ENCODE data around the gene ANXA6. TPM values are rescaled to one million over a fixed set of nuclear protein-coding genes. Genes with fewer than 3 reads are reported as not detected.
A peak's percentile ranks its signal among the peaks of the same experiment; 100 is the strongest.

The ANXA6 gene
- total and polyA plus RNA-seq, 10 of the 15 experiments (the other 5 are each of a cell fraction or from before 2014, with no cell fraction given), result 44.0 to 571 (median 465) TPM

- no peak for TF ChIP-seq SIN3A (IDR thresholded peaks at IDR 0.05; ENCODE audit: low read depth, low read length)
- no peak for TF ChIP-seq PRDM15 (CRISPR knock-in tag; IDR thresholded peaks at IDR 0.05)
- TF ChIP-seq EED (IDR thresholded peaks at IDR 0.05; ENCODE audit: low read depth), result peak; percentile 63; the same call in 1 of the 2 replicates
- TF ChIP-seq RFX5 (IDR thresholded peaks at IDR 0.05; ENCODE audit: low read depth, low read length), result 0 out of 2 replicates have a peak, but pooled peaks have one; percentile 13
- TF ChIP-seq RELA (IDR thresholded peaks at IDR 0.05; ENCODE audit: borderline replicate concordance, partially characterized antibody), result peak; percentile 51
- no peak for TF ChIP-seq JUNB (IDR thresholded peaks at IDR 0.05)
- TF ChIP-seq, protein P1, sequence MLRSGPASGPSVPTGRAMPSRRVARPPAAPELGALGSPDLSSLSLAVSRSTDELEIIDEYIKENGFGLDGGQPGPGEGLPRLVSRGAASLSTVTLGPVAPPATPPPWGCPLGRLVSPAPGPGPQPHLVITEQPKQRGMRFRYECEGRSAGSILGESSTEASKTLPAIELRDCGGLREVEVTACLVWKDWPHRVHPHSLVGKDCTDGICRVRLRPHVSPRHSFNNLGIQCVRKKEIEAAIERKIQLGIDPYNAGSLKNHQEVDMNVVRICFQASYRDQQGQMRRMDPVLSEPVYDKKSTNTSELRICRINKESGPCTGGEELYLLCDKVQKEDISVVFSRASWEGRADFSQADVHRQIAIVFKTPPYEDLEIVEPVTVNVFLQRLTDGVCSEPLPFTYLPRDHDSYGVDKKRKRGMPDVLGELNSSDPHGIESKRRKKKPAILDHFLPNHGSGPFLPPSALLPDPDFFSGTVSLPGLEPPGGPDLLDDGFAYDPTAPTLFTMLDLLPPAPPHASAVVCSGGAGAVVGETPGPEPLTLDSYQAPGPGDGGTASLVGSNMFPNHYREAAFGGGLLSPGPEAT (IDR thresholded peaks at IDR 0.05; ENCODE audit: low read depth), result peak; percentile 77
- TF ChIP-seq, protein P2, sequence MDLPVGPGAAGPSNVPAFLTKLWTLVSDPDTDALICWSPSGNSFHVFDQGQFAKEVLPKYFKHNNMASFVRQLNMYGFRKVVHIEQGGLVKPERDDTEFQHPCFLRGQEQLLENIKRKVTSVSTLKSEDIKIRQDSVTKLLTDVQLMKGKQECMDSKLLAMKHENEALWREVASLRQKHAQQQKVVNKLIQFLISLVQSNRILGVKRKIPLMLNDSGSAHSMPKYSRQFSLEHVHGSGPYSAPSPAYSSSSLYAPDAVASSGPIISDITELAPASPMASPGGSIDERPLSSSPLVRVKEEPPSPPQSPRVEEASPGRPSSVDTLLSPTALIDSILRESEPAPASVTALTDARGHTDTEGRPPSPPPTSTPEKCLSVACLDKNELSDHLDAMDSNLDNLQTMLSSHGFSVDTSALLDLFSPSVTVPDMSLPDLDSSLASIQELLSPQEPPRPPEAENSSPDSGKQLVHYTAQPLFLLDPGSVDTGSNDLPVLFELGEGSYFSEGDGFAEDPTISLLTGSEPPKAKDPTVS (IDR thresholded peaks at IDR 0.05; ENCODE audit: low read depth, low read length), result no peak
- TF ChIP-seq, protein P3, sequence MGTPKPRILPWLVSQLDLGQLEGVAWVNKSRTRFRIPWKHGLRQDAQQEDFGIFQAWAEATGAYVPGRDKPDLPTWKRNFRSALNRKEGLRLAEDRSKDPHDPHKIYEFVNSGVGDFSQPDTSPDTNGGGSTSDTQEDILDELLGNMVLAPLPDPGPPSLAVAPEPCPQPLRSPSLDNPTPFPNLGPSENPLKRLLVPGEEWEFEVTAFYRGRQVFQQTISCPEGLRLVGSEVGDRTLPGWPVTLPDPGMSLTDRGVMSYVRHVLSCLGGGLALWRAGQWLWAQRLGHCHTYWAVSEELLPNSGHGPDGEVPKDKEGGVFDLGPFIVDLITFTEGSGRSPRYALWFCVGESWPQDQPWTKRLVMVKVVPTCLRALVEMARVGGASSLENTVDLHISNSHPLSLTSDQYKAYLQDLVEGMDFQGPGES (IDR thresholded peaks at IDR 0.05), result no peak
- peak; percentile 70 for TF ChIP-seq NR2F1 (conservative IDR thresholded peaks at IDR 0.05)
- TF ChIP-seq, protein P4, sequence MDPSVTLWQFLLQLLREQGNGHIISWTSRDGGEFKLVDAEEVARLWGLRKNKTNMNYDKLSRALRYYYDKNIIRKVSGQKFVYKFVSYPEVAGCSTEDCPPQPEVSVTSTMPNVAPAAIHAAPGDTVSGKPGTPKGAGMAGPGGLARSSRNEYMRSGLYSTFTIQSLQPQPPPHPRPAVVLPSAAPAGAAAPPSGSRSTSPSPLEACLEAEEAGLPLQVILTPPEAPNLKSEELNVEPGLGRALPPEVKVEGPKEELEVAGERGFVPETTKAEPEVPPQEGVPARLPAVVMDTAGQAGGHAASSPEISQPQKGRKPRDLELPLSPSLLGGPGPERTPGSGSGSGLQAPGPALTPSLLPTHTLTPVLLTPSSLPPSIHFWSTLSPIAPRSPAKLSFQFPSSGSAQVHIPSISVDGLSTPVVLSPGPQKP (IDR thresholded peaks at IDR 0.05; ENCODE audit: low read depth, low read length), result no peak
- no peak for TF ChIP-seq NR2C2 (IDR thresholded peaks at IDR 0.05; ENCODE audit: borderline replicate concordance, control insufficient read depth, insufficient read length, low read depth)
- 0 out of 2 replicates have a peak, but pooled peaks have one; percentile 26 for TF ChIP-seq MTA2 (IDR thresholded peaks at IDR 0.05; ENCODE audit: low read depth)
- TF ChIP-seq MEF2B (IDR thresholded peaks at IDR 0.05; ENCODE audit: partially characterized antibody, poor library complexity, severe bottlenecking), result no peak
- TF ChIP-seq SP1 (IDR thresholded peaks at IDR 0.05; ENCODE audit: low read depth, low read length), result no peak
- no peak for TF ChIP-seq ZNF384 (IDR thresholded peaks at IDR 0.05; ENCODE audit: borderline replicate concordance, low read depth, low read length)
- no peak for TF ChIP-seq CTCF (IDR thresholded peaks at IDR 0.05 in 2 of 3, conservative IDR thresholded peaks at IDR 0.05 in 1 of 3; ENCODE audit: control insufficient read depth in 2 of 3, extremely low read depth in 1 of 3, insufficient read depth in 1 of 3, low read depth in 3 of 3, low read length in 3 of 3)
- TF ChIP-seq POLR2AphosphoS2 (IDR thresholded peaks at IDR 0.05; ENCODE audit: low read depth, low read length), result no peak
- no peak for TF ChIP-seq NFYB (IDR thresholded peaks at IDR 0.05; ENCODE audit: insufficient read depth, low read depth, low read length)
Observed at GRCh38 chr5:151085517-151086041, 72.0 kb downstream of the ANXA6 start (continued).
